PC-3 (cell line): ENCODE data around the gene WDR26.

Experiments used
- CTCF ChIP-seq: fragments of 300-600 bp; sonication (generic); conservative IDR thresholded peaks from 2 replicates; pipeline ENCODE4 v1.5.1; 2017; ENCODE audit warnings: antibody characterized with exemption, low read depth, mild to moderate bottlenecking, low read length
- EZH2 ChIP-seq: fragments of 300-600 bp; sonication (generic); IDR thresholded peaks from one replicate; pipeline ENCODE4 v1.6.1; 2017; ENCODE audit warnings: antibody characterized with exemption, mild to moderate bottlenecking, low read length; ENCODE audit not compliant: unreplicated experiment
- EZH2phosphoT487 ChIP-seq: fragments of 300-600 bp; sonication (generic); IDR thresholded peaks from 2 replicates; pipeline ENCODE4 v1.6.1; 2018; ENCODE audit warnings: mild to moderate bottlenecking, antibody characterized with exemption, low read length, borderline replicate concordance

GRCh38 chr1:224375059-224375458 is 59.5 kb downstream of the WDR26 start:
- no peak for TF ChIP-seq CTCF
- TF ChIP-seq EZH2: no peak
- TF ChIP-seq EZH2phosphoT487: no peak
